ENCODE results near the gene FMN1. TPM values are rescaled to one million over a fixed set of nuclear protein-coding genes. Genes with fewer than 3 reads are reported as not detected.

Gene FMN1
- total and polyA plus RNA-seq, 11 donors: 0.61 to 10.6 (median 3.6) TPM

- Histone ChIP-seq H3K4me1 (no peaks in the 10 kb centered on the region), H3K4me3 (no peak overlapping the region), H3K36me3 (no peaks in the 10 kb centered on the region), H3K27me3 (no peaks in the 10 kb centered on the region), H3K27ac (no peak overlapping the region), H3K9me3 (no peaks in the 10 kb centered on the region)
- DNase-seq (no peak), ATAC-seq (no peak)
- WGBS, 4 donors: 78 to 97% (median 89%) methylated on average over 1 of the region's 1 CpG
- intact Hi-C loops (cut with DNase I): no loop called here
- no peak for TF ChIP-seq CTCF (IDR thresholded peaks at IDR 0.05)
- no peak for TF ChIP-seq POLR2A (IDR thresholded peaks at IDR 0.05)
These were observed 427.3 kb downstream of the FMN1 start for GRCh38 chr15:32767236-32767635.

GRCh38 chr15:32766101-32766500 lies 428.4 kb downstream of the FMN1 start:
- intact Hi-C loops (cut with DNase I): no loop called here
- Histone ChIP-seq H3K4me3 (no peak overlapping the region), H3K27me3 (peaks cover 0 to 5% (median 0%) of the 10 kb centered on the region in 9 donors), H3K9me3 (no peaks in the 10 kb centered on the region), H3K27ac (no peak overlapping the region), H3K36me3 (no peaks in the 10 kb centered on the region), H3K4me1 (no peaks in the 10 kb centered on the region)
- no peak for TF ChIP-seq POLR2A (IDR thresholded peaks at IDR 0.05)
- DNase-seq (no peak), ATAC-seq (no peak)
- WGBS, 4 donors: 59 to 80% (median 68%) methylated on average over 3 of the region's 3 CpGs

- DNase-seq: no peak
- no peak for ATAC-seq
- no peaks in the 10 kb centered on the region for H3K9me3 ChIP-seq
- H3K27ac ChIP-seq: no peak overlapping the region
- 55 to 60% (median 59%) methylated on average over 4 of the region's 4 CpGs for WGBS, 4 donors
- peaks cover 0 to 7% (median 0%) of the 10 kb centered on the region in 9 donors for H3K27me3 ChIP-seq
- H3K4me1 ChIP-seq: no peaks in the 10 kb centered on the region
- no peak overlapping the region for H3K4me3 ChIP-seq
- H3K36me3 ChIP-seq: no peaks in the 10 kb centered on the region
- intact Hi-C loops (cut with DNase I): no loop called here
- TF ChIP-seq CTCF (IDR thresholded peaks at IDR 0.05) (no peak), POLR2A (IDR thresholded peaks at IDR 0.05) (no peak)
These were observed 429.3 kb downstream of the FMN1 start for GRCh38 chr15:32765236-32765635.

- ATAC-seq: no peak
- H3K36me3 ChIP-seq: no peaks in the 10 kb centered on the region
- DNase-seq: no peak
- 33 to 81% (median 65%) methylated on average over 1 of the region's 1 CpG for WGBS, 4 donors
- no peaks in the 10 kb centered on the region for H3K9me3 ChIP-seq
- intact Hi-C loops (cut with DNase I): no loop called here
- no peak overlapping the region for H3K27ac ChIP-seq
- H3K27me3 ChIP-seq: peaks cover 0 to 7% (median 0%) of the 10 kb centered on the region in 9 donors
- H3K4me1 ChIP-seq: no peaks in the 10 kb centered on the region
- no peak overlapping the region for H3K4me3 ChIP-seq
- no peak for TF ChIP-seq CTCF (IDR thresholded peaks at IDR 0.05)
- TF ChIP-seq POLR2A (IDR thresholded peaks at IDR 0.05): no peak
These were observed 431.2 kb downstream of the FMN1 start for GRCh38 chr15:32763295-32763694.

- H3K4me1 ChIP-seq: no peaks in the 10 kb centered on the region
- peaks cover 0 to 11% (median 0%) of the 10 kb centered on the region in 12 donors for H3K9me3 ChIP-seq
- ATAC-seq (no peak), DNase-seq (no peak)
- 65 to 80% (median 69%) methylated on average over 2 of the region's 2 CpGs for WGBS, 4 donors
- no peak overlapping the region for H3K27ac ChIP-seq
- no peak overlapping the region for H3K4me3 ChIP-seq
- no peaks in the 10 kb centered on the region for H3K36me3 ChIP-seq
- intact Hi-C loops (cut with DNase I): no loop called here
- H3K27me3 ChIP-seq: peaks cover 0 to 7% (median 0%) of the 10 kb centered on the region in 9 donors
- TF ChIP-seq POLR2A (IDR thresholded peaks at IDR 0.05) (no peak), CTCF (IDR thresholded peaks at IDR 0.05) (no peak)
These were observed 437.1 kb downstream of the FMN1 start for GRCh38 chr15:32757426-32757825.
